ENCODE results near the gene PRSS12. TPM values are rescaled to one million over a fixed set of nuclear protein-coding genes. Genes with fewer than 3 reads are reported as not detected.
A peak's percentile ranks its signal among the peaks of the same experiment; 100 is the strongest.

Gene PRSS12, protein sequence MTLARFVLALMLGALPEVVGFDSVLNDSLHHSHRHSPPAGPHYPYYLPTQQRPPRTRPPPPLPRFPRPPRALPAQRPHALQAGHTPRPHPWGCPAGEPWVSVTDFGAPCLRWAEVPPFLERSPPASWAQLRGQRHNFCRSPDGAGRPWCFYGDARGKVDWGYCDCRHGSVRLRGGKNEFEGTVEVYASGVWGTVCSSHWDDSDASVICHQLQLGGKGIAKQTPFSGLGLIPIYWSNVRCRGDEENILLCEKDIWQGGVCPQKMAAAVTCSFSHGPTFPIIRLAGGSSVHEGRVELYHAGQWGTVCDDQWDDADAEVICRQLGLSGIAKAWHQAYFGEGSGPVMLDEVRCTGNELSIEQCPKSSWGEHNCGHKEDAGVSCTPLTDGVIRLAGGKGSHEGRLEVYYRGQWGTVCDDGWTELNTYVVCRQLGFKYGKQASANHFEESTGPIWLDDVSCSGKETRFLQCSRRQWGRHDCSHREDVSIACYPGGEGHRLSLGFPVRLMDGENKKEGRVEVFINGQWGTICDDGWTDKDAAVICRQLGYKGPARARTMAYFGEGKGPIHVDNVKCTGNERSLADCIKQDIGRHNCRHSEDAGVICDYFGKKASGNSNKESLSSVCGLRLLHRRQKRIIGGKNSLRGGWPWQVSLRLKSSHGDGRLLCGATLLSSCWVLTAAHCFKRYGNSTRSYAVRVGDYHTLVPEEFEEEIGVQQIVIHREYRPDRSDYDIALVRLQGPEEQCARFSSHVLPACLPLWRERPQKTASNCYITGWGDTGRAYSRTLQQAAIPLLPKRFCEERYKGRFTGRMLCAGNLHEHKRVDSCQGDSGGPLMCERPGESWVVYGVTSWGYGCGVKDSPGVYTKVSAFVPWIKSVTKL
- total RNA-seq (2021): 5.0 and 5.4 TPM in 2 replicates
- long read RNA-seq, partial matches to known transcripts: 1 of 1 reads
- long read RNA-seq, other reads (novel, unspliced or antisense): 0 of 1 reads

DNA sequence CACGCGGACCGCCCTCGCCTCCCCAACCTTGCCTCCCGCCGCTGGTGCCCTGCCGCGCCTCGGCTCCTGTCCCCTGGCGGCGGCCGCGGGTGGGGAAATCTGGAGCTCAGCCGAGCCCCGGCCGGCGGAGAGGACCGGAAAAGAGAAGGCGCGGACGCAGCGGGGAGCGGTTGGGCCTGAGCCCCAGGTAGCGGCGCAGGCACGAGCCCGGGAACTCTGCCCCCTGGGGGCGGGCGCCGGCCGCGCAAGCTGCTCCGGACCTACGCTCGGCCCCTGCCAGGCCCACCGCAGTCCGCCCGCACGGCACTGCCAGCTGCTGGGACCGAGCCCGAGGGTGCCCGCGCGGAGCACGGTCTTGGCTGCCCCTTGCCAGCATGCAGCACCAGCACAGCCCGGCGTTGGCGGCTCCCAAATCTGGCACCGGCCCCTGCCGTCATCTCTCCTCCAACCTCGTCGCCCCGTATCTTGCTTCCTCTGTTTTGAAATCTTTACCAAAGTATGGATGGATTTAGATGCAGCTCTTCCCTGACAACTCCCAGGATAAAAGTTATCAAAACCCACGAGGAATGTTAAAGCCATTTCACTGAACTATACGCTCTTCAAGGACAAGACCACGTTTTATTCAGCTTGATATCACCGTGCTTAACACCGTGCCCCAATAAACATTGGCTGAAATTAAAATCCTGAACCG is at the start of gene PRSS12:
Gene PRSS12 (minus strand): TSS at position 161 of the 691 bp plus-strand sequence. CDS start 283 bp downstream, outside the sequence.
- Mint-ChIP-seq H3K27ac (peak within 1 kb of the TSS in 2 of 3 experiments; percentile 36 to 63; a peak in 2 of 7 replicates), H3K4me1 (peaks cover 19 to 21% of the 10 kb centered on the region in 2 experiments), H3K4me3 (peak within 1 kb of the TSS; percentile 75 to 89), H3K36me3 (ENCODE audit: insufficient read depth in 1 of 3, low read depth in 3 of 3) (no peaks in the 10 kb centered on the region; a peak in 1 of 7 replicates), H3K27me3 (ENCODE audit: low read depth) (peaks cover 48% of the 10 kb centered on the region), H3K9me3 (no peaks in the 10 kb centered on the region; a peak in 1 of 5 replicates)
- Histone ChIP-seq H3T11ph (ENCODE audit: low read length) (no peak within 1 kb of the TSS), H2AK5ac (ENCODE audit: insufficient read length, low read length) (no peak within 1 kb of the TSS), H4K91ac (ENCODE audit: insufficient read length, low read depth, low read length) (no peak within 1 kb of the TSS), H3K14ac (ENCODE audit: insufficient read depth, low read length) (0 out of 2 replicates have a peak within 1 kb of the TSS, but pooled peaks have one; percentile 39), H2BK120ac (ENCODE audit: low read depth, low read length, poor library complexity, severe bottlenecking) (no peak within 1 kb of the TSS), H3K9ac (ENCODE audit: extremely low read depth, insufficient read length, low read length) (no peak within 1 kb of the TSS), H4K8ac (replicated peaks; ENCODE audit: insufficient read length, low read depth, low read length) (no peak within 1 kb of the TSS), H2BK12ac (ENCODE audit: insufficient read length, low read depth, low read length) (no peak within 1 kb of the TSS), H2BK20ac (ENCODE audit: low read depth, low read length, poor library complexity, severe bottlenecking) (no peak within 1 kb of the TSS), H3K79me2 (ENCODE audit: insufficient read depth, low read length) (no peaks in the 10 kb centered on the region), H3K23me2 (ENCODE audit: insufficient read length, low read depth, low read length, poor library complexity, severe bottlenecking) (peaks cover 12% of the 10 kb centered on the region), H4K20me1 (ENCODE audit: control insufficient read depth, insufficient read depth, insufficient read length) (no peaks in the 10 kb centered on the region), H4K5ac (ENCODE audit: insufficient read length, low read depth, low read length) (no peak within 1 kb of the TSS), H3K27me3 (ENCODE audit: insufficient read depth, low read length) (peaks cover 4% of the 10 kb centered on the region; the same call in 1 of the 2 replicates), H3K9me3 (ENCODE audit: control insufficient read depth, low read depth, low read length) (no peaks in the 10 kb centered on the region), H3K4me2 (ENCODE audit: insufficient read depth, insufficient read length, low read length) (peak within 1 kb of the TSS; percentile 77), H2BK15ac (ENCODE audit: low read depth, low read length) (no peak within 1 kb of the TSS), H3K27ac (ENCODE audit: insufficient read length, low read depth, low read length) (no peak within 1 kb of the TSS), H3K18ac (ENCODE audit: insufficient read length, low read depth, low read length) (no peak within 1 kb of the TSS), H3K23ac (ENCODE audit: insufficient read length, low read depth, low read length) (no peak within 1 kb of the TSS), H3K56ac (ENCODE audit: insufficient read length, low read depth, low read length) (no peak within 1 kb of the TSS), H2AFZ (ENCODE audit: low read length) (no peak within 1 kb of the TSS), H2BK5ac (ENCODE audit: insufficient read length, low read length) (no peak within 1 kb of the TSS), H3K79me1 (ENCODE audit: insufficient read depth, low read depth, low read length, poor library complexity, severe bottlenecking) (no peaks in the 10 kb centered on the region), H3K4ac (ENCODE audit: low read depth, low read length) (no peak within 1 kb of the TSS), H3K4me1 (ENCODE audit: insufficient read depth, low read length) (no peaks in the 10 kb centered on the region; the same call in none of the 2 replicates)
- peak; percentile 86 for DNase-seq
- TF ChIP-seq CTCF (conservative IDR thresholded peaks at IDR 0.05): peak; percentile 94
- no CpG with 5 or more reads among the region's 59 CpGs for WGBS (ENCODE audit: extremely low coverage, insufficient read length, low lambda C conversion rate)
